Transverse colon (tissue), 4 donors: ENCODE results near the gene LSR. TPM values are rescaled to one million over a fixed set of nuclear protein-coding genes. Genes with fewer than 3 reads are reported as not detected.

Experiments used
- DNase-seq: peaks from one replicate; pipeline ENCODE4 v3.0.0-alpha.2; 2019
- H3K27ac ChIP-seq, 4 donors: fragments of 200-600 bp; sonication (generic); 2 replicates each; pipeline ENCODE4 v1.5.1; 2016 to 2018; ENCODE audit warnings: inconsistent platforms in 4 of 4
- H3K27me3 ChIP-seq: fragments of 200-600 bp; sonication (generic); 2 replicates; pipeline ENCODE4 v1.5.1; 2017; ENCODE audit warnings: inconsistent platforms
- H3K36me3 ChIP-seq, 4 donors: fragments of 200-600 bp; sonication (generic); 2 replicates each; pipeline ENCODE4 v1.5.1; 2017 to 2019; ENCODE audit warnings: inconsistent platforms in 4 of 4
- H3K4me1 ChIP-seq, 4 donors: fragments of 200-600 bp; sonication (generic); 2 replicates each; pipeline ENCODE4 v1.5.1; 2017 to 2020; ENCODE audit warnings: inconsistent platforms in 4 of 4
- H3K4me3 ChIP-seq, 4 donors: fragments of 200-600 bp; sonication (generic); 1 replicate in 1 of 4; 2 replicates in 3 of 4; pipeline versions ENCODE4 v1.5.1 to v1.6.1; 2017 to 2019; ENCODE audit warnings: inconsistent platforms in 4 of 4
- H3K9me3 ChIP-seq, 2 donors: fragments of 200-600 bp; sonication (generic); 2 replicates each; pipeline ENCODE4 v1.5.1; 2017 to 2019; ENCODE audit warnings: inconsistent platforms in 2 of 2
- EP300 ChIP-seq: sonication (generic); formaldehyde crosslinking; IDR thresholded peaks from one replicate; pipeline ENCODE4 v1.6.1; 2017; ENCODE audit warnings: antibody characterized with exemption, low read depth
- POLR2A ChIP-seq: fragments of 450-650 bp; IDR thresholded peaks from one replicate; pipeline ENCODE4 v1.6.1; 2016; ENCODE audit warnings: antibody characterized with exemption, mild to moderate bottlenecking, moderate library complexity
- POLR2AphosphoS5 ChIP-seq, 3 donors: sonication (generic); formaldehyde crosslinking; IDR thresholded peaks; one replicate each; pipeline ENCODE4 v1.6.1; 2016; ENCODE audit warnings: antibody characterized with exemption in 3 of 3
- WGBS, 2 donors: methylation state at CpG; one replicate each; pipeline ENCODE4 v1.1.5; 2018; ENCODE audit warnings: low coverage in 1 of 2; 5-methylcytosine and 5-hydroxymethylcytosine counted together
- in situ Hi-C, 4 donors: fragments of 200-750 bp; cut with MboI; loops; one replicate each; pipeline versions ENCODE4 v1.15.0 to v1.15.1; 2017; ENCODE audit warnings: low sequenced_read_pairs in 3 of 4, low pct_ligation_motif_present in 1 of 4, low pct_unique_long_range_greater_than_20kb in 1 of 4
- intact Hi-C: fragments of 100-400 bp; cut with DNase I; formaldehyde crosslinking; loops from one replicate; pipeline ENCODE4 v1.15.1; 2023; ENCODE audit warnings: low total_unique reads
- total RNA-seq, 4 donors: library from RNA; depleted of rRNA; stranded (reverse); fragments of >200 nt; gene quantifications; one replicate each; pipeline ENCODE4 v1.1.0, GENCODE V29; 2016
- TF ChIP-seq, protein P1 (sequence below), 5 experiments: fragments of 200-600 bp in 3 of 5; fragments of 450-650 bp in 2 of 5; sonication (generic) in 3 of 5; IDR thresholded peaks; 1 replicate in 2 of 5; 2 replicates in 3 of 5; pipeline ENCODE4 v1.5.1; 2016 to 2017; ENCODE audit warnings: antibody characterized with exemption in 5 of 5, inconsistent platforms in 3 of 5, mild to moderate bottlenecking in 2 of 5, moderate library complexity in 1 of 5

The LSR gene
- total RNA-seq, 4 donors from 2014 or later = 124 to 484 (median 330) TPM

DNA sequence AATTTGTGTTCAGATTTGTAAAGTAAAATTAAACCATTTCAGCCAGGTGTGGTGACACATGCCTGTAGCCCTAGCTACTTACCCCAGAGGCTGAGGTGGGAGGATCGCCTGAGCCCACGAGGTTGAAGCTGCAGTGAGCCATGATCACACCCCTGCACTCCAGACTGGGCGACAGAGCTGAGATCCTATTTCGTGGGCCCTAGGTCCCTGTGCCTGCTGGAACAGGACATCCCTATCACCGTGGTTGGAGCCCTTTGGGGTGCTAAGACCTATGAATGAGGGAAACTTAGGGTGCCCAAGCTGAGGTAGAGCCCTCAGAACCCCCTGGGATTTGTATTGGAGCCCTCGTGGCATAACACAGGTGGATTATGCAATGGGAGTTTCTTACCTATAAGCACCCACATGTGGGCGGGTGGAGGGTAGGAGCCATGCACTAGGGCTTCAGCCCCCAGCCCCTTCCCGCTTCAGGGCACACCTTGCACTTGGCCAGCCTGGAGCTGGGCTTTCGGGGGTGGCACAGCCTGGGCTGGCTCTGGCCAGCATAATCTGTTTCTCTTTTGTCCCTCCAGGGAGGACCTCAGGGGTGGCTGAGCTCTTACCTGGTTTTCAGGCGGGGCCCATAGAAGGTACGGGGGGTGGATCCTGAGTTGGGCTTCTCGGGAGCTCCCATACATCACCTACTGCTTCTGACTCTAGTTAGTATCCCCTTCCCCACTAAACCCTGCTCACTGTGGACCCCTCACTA, 12.7 kb downstream of the LSR start:
- 70 to 76% methylated on average over 2 to 11 of the region's 12 CpGs for WGBS, 2 donors
- DNase-seq = no peak
- intact Hi-C loops (no loop called here), in situ Hi-C loops (no loop called here)
- no peaks in the 10 kb centered on the region for H3K27me3 ChIP-seq
- peaks cover 0 to 16% (median under 1%) of the 10 kb centered on the region in 4 donors for H3K4me1 ChIP-seq
- no peak overlapping the region for H3K4me3 ChIP-seq
- no peaks in the 10 kb centered on the region for H3K36me3 ChIP-seq
- H3K9me3 ChIP-seq = no peaks in the 10 kb centered on the region
- H3K27ac ChIP-seq = no peak overlapping the region
- no peak for TF ChIP-seq POLR2AphosphoS5 (IDR thresholded peaks at IDR 0.05)
- no peak for TF ChIP-seq POLR2A
- TF ChIP-seq, protein P1, sequence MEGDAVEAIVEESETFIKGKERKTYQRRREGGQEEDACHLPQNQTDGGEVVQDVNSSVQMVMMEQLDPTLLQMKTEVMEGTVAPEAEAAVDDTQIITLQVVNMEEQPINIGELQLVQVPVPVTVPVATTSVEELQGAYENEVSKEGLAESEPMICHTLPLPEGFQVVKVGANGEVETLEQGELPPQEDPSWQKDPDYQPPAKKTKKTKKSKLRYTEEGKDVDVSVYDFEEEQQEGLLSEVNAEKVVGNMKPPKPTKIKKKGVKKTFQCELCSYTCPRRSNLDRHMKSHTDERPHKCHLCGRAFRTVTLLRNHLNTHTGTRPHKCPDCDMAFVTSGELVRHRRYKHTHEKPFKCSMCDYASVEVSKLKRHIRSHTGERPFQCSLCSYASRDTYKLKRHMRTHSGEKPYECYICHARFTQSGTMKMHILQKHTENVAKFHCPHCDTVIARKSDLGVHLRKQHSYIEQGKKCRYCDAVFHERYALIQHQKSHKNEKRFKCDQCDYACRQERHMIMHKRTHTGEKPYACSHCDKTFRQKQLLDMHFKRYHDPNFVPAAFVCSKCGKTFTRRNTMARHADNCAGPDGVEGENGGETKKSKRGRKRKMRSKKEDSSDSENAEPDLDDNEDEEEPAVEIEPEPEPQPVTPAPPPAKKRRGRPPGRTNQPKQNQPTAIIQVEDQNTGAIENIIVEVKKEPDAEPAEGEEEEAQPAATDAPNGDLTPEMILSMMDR (IDR thresholded peaks at IDR 0.05) = no peak
- TF ChIP-seq EP300 = no peak

DNA sequence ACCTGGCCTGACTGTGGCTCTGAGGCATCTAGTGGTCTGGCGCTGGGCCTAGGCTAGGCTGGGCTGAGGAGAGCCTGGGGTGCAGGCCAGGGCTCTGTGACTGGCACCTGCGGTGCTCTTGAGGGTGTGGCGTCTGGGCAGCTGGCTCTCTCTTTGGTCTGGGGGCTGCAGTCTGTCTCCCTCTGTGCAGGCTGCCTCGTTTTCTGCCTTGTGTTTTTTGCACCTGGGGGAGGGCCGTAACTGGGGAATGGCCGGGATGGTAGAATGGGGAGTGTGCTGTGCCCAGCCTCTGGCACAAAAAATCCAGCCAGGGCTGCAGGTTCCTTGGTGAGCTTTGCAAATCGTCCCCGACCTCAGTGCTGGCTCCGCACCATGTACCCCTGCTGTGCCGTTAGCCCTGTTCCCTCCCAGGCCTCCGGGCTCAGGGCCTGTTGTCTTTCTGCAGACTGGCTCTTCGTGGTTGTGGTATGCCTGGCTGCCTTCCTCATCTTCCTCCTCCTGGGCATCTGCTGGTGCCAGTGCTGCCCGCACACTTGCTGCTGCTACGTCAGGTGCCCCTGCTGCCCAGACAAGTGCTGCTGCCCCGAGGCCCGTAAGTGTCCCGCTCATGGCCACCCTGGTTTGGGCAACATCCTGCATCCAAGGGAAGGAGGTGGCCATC, 13.4 kb downstream of the LSR start:
- H3K9me3 ChIP-seq = no peaks in the 10 kb centered on the region
- no peak overlapping the region for H3K27ac ChIP-seq
- H3K4me3 ChIP-seq = no peak overlapping the region
- no peaks in the 10 kb centered on the region for H3K36me3 ChIP-seq
- in situ Hi-C loops (no loop called here), intact Hi-C loops (no loop called here)
- peaks cover 0 to 23% (median 6%) of the 10 kb centered on the region in 4 donors for H3K4me1 ChIP-seq
- WGBS, 2 donors = 82% methylated on average over 17 of the region's 17 CpGs; no CpG with 5 or more reads in 1 of the 2 donors
- TF ChIP-seq POLR2A (no peak), POLR2AphosphoS5 (IDR thresholded peaks at IDR 0.05) (no peak), EP300 (no peak)
- TF ChIP-seq, protein P1 (IDR thresholded peaks at IDR 0.05) = no peak
- peak; percentile 6 for DNase-seq
- no peaks in the 10 kb centered on the region for H3K27me3 ChIP-seq

DNA sequence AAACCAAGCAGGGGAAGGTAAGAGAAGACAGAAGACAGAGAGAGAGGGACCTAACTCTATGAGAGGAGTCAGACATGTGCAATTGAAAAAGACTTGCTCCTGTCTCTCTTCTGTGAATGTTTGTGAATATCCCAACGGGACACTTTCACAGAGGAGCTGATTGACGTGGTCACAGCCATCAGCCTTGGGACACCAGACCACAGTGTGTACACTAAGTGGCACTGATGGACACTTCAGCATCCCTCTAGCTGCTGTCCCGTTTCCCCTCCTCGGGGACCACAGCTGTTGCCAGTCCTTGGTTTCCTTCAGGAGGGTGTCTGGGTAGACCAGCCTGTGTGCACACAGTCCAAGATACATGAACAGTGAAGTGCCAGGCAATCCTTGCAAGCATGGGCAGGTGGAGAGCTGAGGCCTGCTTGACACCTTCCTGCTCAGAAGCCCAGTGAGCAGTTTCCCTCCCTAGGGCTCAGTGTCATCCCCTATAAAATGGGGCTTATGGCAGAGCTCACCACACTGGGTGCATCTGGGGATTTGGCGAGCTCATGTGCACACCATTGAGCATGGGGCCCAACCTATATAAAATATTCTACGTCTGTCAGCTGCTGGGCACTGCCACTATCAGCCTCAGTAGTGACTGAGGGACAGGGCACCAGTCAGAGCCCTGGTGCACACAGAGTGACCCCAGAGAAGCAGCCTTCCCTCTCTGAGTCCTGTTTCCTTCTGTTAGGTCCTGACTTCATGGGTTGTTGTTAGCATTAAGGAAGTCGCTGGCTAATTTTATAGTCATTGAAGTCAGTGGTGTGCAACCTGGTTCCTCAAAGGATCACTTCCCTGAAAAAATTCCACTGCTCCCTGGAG, 15.7 kb downstream of the LSR start:
- Histone ChIP-seq H3K9me3 (no peaks in the 10 kb centered on the region), H3K4me1 (peaks cover 0 to 26% (median 7%) of the 10 kb centered on the region in 4 donors), H3K4me3 (no peak overlapping the region), H3K27me3 (no peaks in the 10 kb centered on the region), H3K36me3 (no peaks in the 10 kb centered on the region), H3K27ac (no peak overlapping the region)
- WGBS, 2 donors = 51 to 73% methylated on average over 2 to 6 of the region's 7 CpGs
- in situ Hi-C loops = no loop called here
- TF ChIP-seq POLR2AphosphoS5 (IDR thresholded peaks at IDR 0.05) (no peak), POLR2A (no peak), EP300 (no peak)
- TF ChIP-seq, protein P1 (IDR thresholded peaks at IDR 0.05) = no peak
- intact Hi-C loops = no loop called here
- DNase-seq = peak; percentile 6
